GM18508 (cell line): ENCODE results near the gene GPR183.
"Not testable (repeated sequence)": the region's sequence is repeated elsewhere in the genome, so short reads cannot be mapped to it uniquely, and the experiment has no call there.

ENCODE experiments used
- ATAC-seq: cut with Tn5 transposase; IDR thresholded peaks from one replicate; pipeline ENCODE4 v1.9.1; 2021; ENCODE audit warnings: moderate number of reproducible peaks; ENCODE audit not compliant: insufficient read depth, unreplicated experiment

The GPR183 gene

GRCh38 chr13:99254830-99255229, 52.4 kb downstream of the GPR183 start:
- ATAC-seq = no peak

GRCh38 chr13:99251921-99252320, 55.3 kb downstream of the GPR183 start:
- no peak for ATAC-seq

- ATAC-seq = no peak
These were observed 56.0 kb downstream of the GPR183 start for GRCh38 chr13:99250982-99251825.

- ATAC-seq = not testable (repeated sequence)
These were observed 57.6 kb downstream of the GPR183 start for GRCh38 chr13:99249606-99250005.

- not testable (repeated sequence) for ATAC-seq
These were observed 58.0 kb downstream of the GPR183 start for GRCh38 chr13:99249178-99249577.

GRCh38 chr13:99246100-99246499, 61.1 kb downstream of the GPR183 start:
- ATAC-seq = no peak
